SK-N-SH (cell line): ENCODE data around the gene KIRREL2. TPM values are rescaled to one million over a fixed set of nuclear protein-coding genes. Genes with fewer than 3 reads are reported as not detected.

Source experiments
- CTCF ChIA-PET: fragments of 300-600, 350-600 bp; formaldehyde crosslinking; extraction: SDS; loops from one replicate; lab custom pipeline; 2021; lab: Yijun Ruan, JAX
- POLR2A ChIA-PET: fragments of 350-600 bp; sonication (Branson Sonifier 250); formaldehyde crosslinking; extraction: SDS; loops from one replicate; lab custom pipeline; 2020; ENCODE audit warnings: antibody characterized with exemption, inconsistent platforms; lab: Yijun Ruan, JAX
- DNase-seq: peaks from one replicate; pipeline ENCODE4 v3.0.0; 2012
- H2AFZ ChIP-seq: fragments of 200-600 bp; sonication (generic); 2 replicates; pipeline ENCODE4 v1.8.1; 2016; ENCODE audit warnings: antibody characterized with exemption, mild to moderate bottlenecking, low read depth
- H3F3A ChIP-seq: fragments of 200-600 bp; sonication (generic); replicated peaks from 2 replicates; pipeline ENCODE3; 2016; ENCODE audit warnings: antibody characterized with exemption, mild to moderate bottlenecking; ENCODE audit not compliant: insufficient read depth
- H3K27ac ChIP-seq, 2 experiments: fragments of 200-500 bp in 1 of 2; fragments of 200-600 bp in 1 of 2; sonication (Bioruptor generic) in 1 of 2; sonication (generic), shearing (Covaris generic) in 1 of 2; 2 replicates each; pipeline versions ENCODE4 v1.5.1 to v1.6.1; 2014 to 2016; ENCODE audit warnings: low read depth in 2 of 2, inconsistent platforms in 1 of 2, low read length in 1 of 2, mild to moderate bottlenecking in 1 of 2, mixed read lengths in 1 of 2
- H3K27me3 ChIP-seq: fragments of 200-600 bp; sonication (generic), shearing (Covaris generic); 2 replicates; pipeline ENCODE4 v1.6.1; 2016; ENCODE audit warnings: mixed run types; ENCODE audit not compliant: insufficient read depth
- H3K36me3 ChIP-seq, 2 experiments: fragments of 200-500 bp in 1 of 2; fragments of 200-600 bp in 1 of 2; sonication (Bioruptor generic) in 1 of 2; sonication (generic) in 1 of 2; replicated peaks in 1 of 2; 2 replicates each; pipeline versions ENCODE3 to v1.5.1; 2014 to 2016; ENCODE audit warnings: low read length in 1 of 2, mild to moderate bottlenecking in 1 of 2; ENCODE audit not compliant: insufficient read depth in 2 of 2, control insufficient read depth in 1 of 2
- H3K4me1 ChIP-seq, 2 experiments: fragments of 200-500 bp in 1 of 2; fragments of 200-600 bp in 1 of 2; sonication (Bioruptor generic) in 1 of 2; sonication (generic), shearing (Covaris generic) in 1 of 2; 2 replicates each; pipeline versions ENCODE4 v1.5.1 to v1.6.1; 2014 to 2016; ENCODE audit warnings: low read depth in 1 of 2, low read length in 1 of 2, mixed run types in 1 of 2; ENCODE audit not compliant: insufficient read depth in 2 of 2, control insufficient read depth in 1 of 2
- H3K4me2 ChIP-seq: fragments of 200-600 bp; sonication (generic), shearing (Covaris generic); 2 replicates; pipeline ENCODE4 v1.6.1; 2017; ENCODE audit warnings: mixed run types
- H3K4me3 ChIP-seq, 2 experiments: fragments of 200-500 bp in 1 of 2; fragments of 200-600 bp in 1 of 2; sonication (Bioruptor generic) in 1 of 2; sonication (generic), shearing (Covaris generic) in 1 of 2; 2 replicates each; pipeline versions ENCODE4 v1.5.1 to v1.8.1; 2014 to 2016; ENCODE audit warnings: low read depth in 2 of 2, inconsistent platforms in 1 of 2, low read length in 1 of 2, mild to moderate bottlenecking in 1 of 2, mixed read lengths in 1 of 2, moderate library complexity in 1 of 2
- H3K79me2 ChIP-seq: fragments of 200-600 bp; sonication (generic); 2 replicates; pipeline ENCODE4 v1.8.1; 2017; ENCODE audit warnings: mild to moderate bottlenecking; ENCODE audit not compliant: insufficient read depth
- H3K9ac ChIP-seq: fragments of 200-600 bp; sonication (generic); 2 replicates; pipeline ENCODE4 v1.6.1; 2017; ENCODE audit warnings: mixed run types
- H3K9me2 ChIP-seq: fragments of 200-600 bp; sonication (generic); 2 replicates; pipeline ENCODE4 v1.6.1; 2017; ENCODE audit warnings: mixed run types
- H3K9me3 ChIP-seq: fragments of 200-600 bp; sonication (generic); 2 replicates; pipeline ENCODE4 v1.6.1; 2017; ENCODE audit warnings: mixed run types, mild to moderate bottlenecking, moderate library complexity
- H4K20me1 ChIP-seq: fragments of 200-600 bp; sonication (generic); 2 replicates; pipeline ENCODE4 v1.6.1; 2017; ENCODE audit warnings: mild to moderate bottlenecking, mixed run types; ENCODE audit not compliant: insufficient read depth
- CHD2 ChIP-seq: fragments of 150-350 bp; IDR thresholded peaks from 2 replicates; pipeline ENCODE4 v1.6.1; 2018; ENCODE audit warnings: low read length; ENCODE audit not compliant: partially characterized antibody
- EZH2phosphoT487 ChIP-seq: fragments of 200-600 bp; sonication (generic); IDR thresholded peaks from 2 replicates; pipeline ENCODE4 v1.6.1; 2017; ENCODE audit warnings: low read depth, mixed run types, mild to moderate bottlenecking, antibody characterized with exemption, moderate library complexity, borderline replicate concordance
- FOXJ3 ChIP-seq: sonication (generic); formaldehyde crosslinking; IDR thresholded peaks from 2 replicates; pipeline ENCODE4 v1.5.1; 2020; ENCODE audit warnings: mild to moderate bottlenecking, missing genetic modification reagents
- FOXM1 ChIP-seq: IDR thresholded peaks from 2 replicates; pipeline ENCODE4 v1.4.0; 2012; ENCODE audit warnings: low read depth, mild to moderate bottlenecking
- GABPA ChIP-seq: IDR thresholded peaks from 2 replicates; pipeline ENCODE4 v1.4.0; 2012; ENCODE audit warnings: low read depth, mild to moderate bottlenecking
- GATA2 ChIP-seq: sonication (generic); formaldehyde crosslinking; IDR thresholded peaks from 2 replicates; pipeline ENCODE4 v1.5.0; 2020; ENCODE audit warnings: mild to moderate bottlenecking, missing genetic modification reagents
- JUND ChIP-seq: IDR thresholded peaks from 2 replicates; pipeline ENCODE4 v1.4.0; 2012
- MXI1 ChIP-seq: IDR thresholded peaks from 2 replicates; pipeline ENCODE4 v1.6.1; 2012; ENCODE audit warnings: mild to moderate bottlenecking, low read depth, low read length, improper control_type of control experiment
- NFIC ChIP-seq: IDR thresholded peaks from 2 replicates; pipeline ENCODE4 v1.4.0; 2012; ENCODE audit warnings: borderline replicate concordance
- NRF1 ChIP-seq: IDR thresholded peaks from 2 replicates; pipeline ENCODE4 v1.6.1; 2012; ENCODE audit warnings: low read depth, mild to moderate bottlenecking, low read length
- RAD21 ChIP-seq: IDR thresholded peaks from 2 replicates; pipeline ENCODE4 v1.6.1; 2012; ENCODE audit warnings: mild to moderate bottlenecking, low read length
- RFX5 ChIP-seq: IDR thresholded peaks from 2 replicates; pipeline ENCODE4 v1.6.1; 2012; ENCODE audit warnings: mild to moderate bottlenecking, improper control_type of control experiment, low read length
- TCF12 ChIP-seq: IDR thresholded peaks from 2 replicates; pipeline ENCODE4 v1.4.0; 2012
- TEAD4 ChIP-seq: IDR thresholded peaks from 2 replicates; pipeline ENCODE4 v1.4.0; 2012; ENCODE audit warnings: mild to moderate bottlenecking, borderline replicate concordance; ENCODE audit not compliant: insufficient read depth
- USF1 ChIP-seq: IDR thresholded peaks from 2 replicates; pipeline ENCODE4 v1.4.0; 2012; ENCODE audit warnings: low read depth, borderline replicate concordance
- WGBS: methylation state at CpG from one replicate; pipeline ENCODE4 v1.1.6; 2017; ENCODE audit warnings: low lambda C conversion rate; 5-methylcytosine and 5-hydroxymethylcytosine counted together
- polyA plus RNA-seq, 3 experiments: library from polyadenylated mRNA; depleted of rRNA; stranded (reverse); fragments of >200 nt; gene quantifications; 2 replicates each; pipeline ENCODE4 v1.2.3, GENCODE V29; 2012
- TF ChIP-seq, protein P1 (sequence below): IDR thresholded peaks from 2 replicates; pipeline ENCODE4 v1.4.0; 2012; ENCODE audit warnings: low read depth, borderline replicate concordance
- TF ChIP-seq, protein P2 (sequence below): fragments of 200-600 bp; sonication (generic); IDR thresholded peaks from 2 replicates; pipeline ENCODE4 v1.6.1; 2017; ENCODE audit warnings: antibody characterized with exemption, mild to moderate bottlenecking, moderate library complexity

The KIRREL2 gene
- polyA plus RNA-seq, 1 of the 3 experiments (the other 2 are of a cell fraction): 0.21 TPM

GRCh38 chr19:35816262-35816661 lies 40.4 kb upstream of the KIRREL2 start:
- no peaks in the 10 kb centered on the region for H3K9me2 ChIP-seq
- no peak overlapping the region for H2AFZ ChIP-seq
- no peak overlapping the region for H3K9ac ChIP-seq
- no peaks in the 10 kb centered on the region for H3K9me3 ChIP-seq
- H3K4me1 ChIP-seq: no peaks in the 10 kb centered on the region
- no peak overlapping the region for H3K4me3 ChIP-seq
- no peaks in the 10 kb centered on the region for H4K20me1 ChIP-seq
- TF ChIP-seq FOXJ3 (CRISPR knock-in tag) (no peak), FOXM1 (no peak), TCF12 (no peak), GABPA (no peak), NRF1 (no peak), USF1 (no peak), MXI1 (no peak), RAD21 (no peak), CHD2 (no peak)
- TF ChIP-seq, protein P1, sequence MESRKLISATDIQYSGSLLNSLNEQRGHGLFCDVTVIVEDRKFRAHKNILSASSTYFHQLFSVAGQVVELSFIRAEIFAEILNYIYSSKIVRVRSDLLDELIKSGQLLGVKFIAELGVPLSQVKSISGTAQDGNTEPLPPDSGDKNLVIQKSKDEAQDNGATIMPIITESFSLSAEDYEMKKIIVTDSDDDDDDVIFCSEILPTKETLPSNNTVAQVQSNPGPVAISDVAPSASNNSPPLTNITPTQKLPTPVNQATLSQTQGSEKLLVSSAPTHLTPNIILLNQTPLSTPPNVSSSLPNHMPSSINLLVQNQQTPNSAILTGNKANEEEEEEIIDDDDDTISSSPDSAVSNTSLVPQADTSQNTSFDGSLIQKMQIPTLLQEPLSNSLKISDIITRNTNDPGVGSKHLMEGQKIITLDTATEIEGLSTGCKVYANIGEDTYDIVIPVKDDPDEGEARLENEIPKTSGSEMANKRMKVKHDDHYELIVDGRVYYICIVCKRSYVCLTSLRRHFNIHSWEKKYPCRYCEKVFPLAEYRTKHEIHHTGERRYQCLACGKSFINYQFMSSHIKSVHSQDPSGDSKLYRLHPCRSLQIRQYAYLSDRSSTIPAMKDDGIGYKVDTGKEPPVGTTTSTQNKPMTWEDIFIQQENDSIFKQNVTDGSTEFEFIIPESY: no peak
- TF ChIP-seq, protein P2, sequence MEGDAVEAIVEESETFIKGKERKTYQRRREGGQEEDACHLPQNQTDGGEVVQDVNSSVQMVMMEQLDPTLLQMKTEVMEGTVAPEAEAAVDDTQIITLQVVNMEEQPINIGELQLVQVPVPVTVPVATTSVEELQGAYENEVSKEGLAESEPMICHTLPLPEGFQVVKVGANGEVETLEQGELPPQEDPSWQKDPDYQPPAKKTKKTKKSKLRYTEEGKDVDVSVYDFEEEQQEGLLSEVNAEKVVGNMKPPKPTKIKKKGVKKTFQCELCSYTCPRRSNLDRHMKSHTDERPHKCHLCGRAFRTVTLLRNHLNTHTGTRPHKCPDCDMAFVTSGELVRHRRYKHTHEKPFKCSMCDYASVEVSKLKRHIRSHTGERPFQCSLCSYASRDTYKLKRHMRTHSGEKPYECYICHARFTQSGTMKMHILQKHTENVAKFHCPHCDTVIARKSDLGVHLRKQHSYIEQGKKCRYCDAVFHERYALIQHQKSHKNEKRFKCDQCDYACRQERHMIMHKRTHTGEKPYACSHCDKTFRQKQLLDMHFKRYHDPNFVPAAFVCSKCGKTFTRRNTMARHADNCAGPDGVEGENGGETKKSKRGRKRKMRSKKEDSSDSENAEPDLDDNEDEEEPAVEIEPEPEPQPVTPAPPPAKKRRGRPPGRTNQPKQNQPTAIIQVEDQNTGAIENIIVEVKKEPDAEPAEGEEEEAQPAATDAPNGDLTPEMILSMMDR: no peak
- 26% methylated on average over 6 of the region's 6 CpGs for WGBS
- no peak overlapping the region for H3K27ac ChIP-seq
- ChIA-PET CTCF (interaction anchor here (1.1 to 1.8 kb wide), 2 partner anchors 8 to 10 kb away, joined by 3 to 7 read pairs; no protein-coding TSS in a partner anchor), POLR2A (interaction anchor here (0.6 kb wide), 1 partner anchor 45 kb away, joined by 3 read pairs; no protein-coding TSS in a partner anchor)
- H3K27me3 ChIP-seq: peaks cover 10% of the 10 kb centered on the region; the same call in 1 of the 2 replicates
- DNase-seq: no peak
- no peaks in the 10 kb centered on the region for H3K79me2 ChIP-seq
- peaks cover 4% of the 10 kb centered on the region for H3F3A ChIP-seq
- H3K36me3 ChIP-seq: no peaks in the 10 kb centered on the region
- no peak overlapping the region for H3K4me2 ChIP-seq

DNA sequence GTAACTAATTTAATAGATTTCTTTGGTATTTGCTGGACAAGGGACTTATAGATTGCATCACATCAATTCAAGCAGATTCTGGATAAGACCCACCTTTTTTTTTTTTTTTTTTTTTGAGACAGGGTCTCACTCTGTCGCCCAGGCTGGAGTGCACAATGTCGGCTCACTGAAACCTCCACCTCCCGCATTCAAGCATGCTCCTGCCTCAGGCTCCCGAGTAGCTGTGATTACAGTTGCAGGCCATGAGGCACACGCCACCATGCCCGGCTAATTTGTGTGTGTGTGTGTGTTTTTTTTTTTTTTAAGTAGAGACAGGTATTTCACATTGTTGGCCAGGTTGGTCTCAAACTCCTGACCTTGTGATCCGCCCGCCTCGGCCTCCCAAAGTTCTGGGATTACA lies 39.9 kb upstream of the KIRREL2 start:
- Histone ChIP-seq H3K4me1 (no peaks in the 10 kb centered on the region), H3K4me2 (no peak overlapping the region), H3K4me3 (no peak overlapping the region), H3K79me2 (no peaks in the 10 kb centered on the region), H3F3A (peaks cover 4% of the 10 kb centered on the region), H4K20me1 (no peaks in the 10 kb centered on the region), H3K36me3 (no peaks in the 10 kb centered on the region), H3K27ac (no peak overlapping the region), H2AFZ (no peak overlapping the region), H3K9ac (no peak overlapping the region), H3K27me3 (peaks cover 4% of the 10 kb centered on the region; the same call in 1 of the 2 replicates), H3K9me3 (no peaks in the 10 kb centered on the region), H3K9me2 (no peaks in the 10 kb centered on the region)
- CTCF ChIA-PET: interaction anchor here (1.1 to 1.8 kb wide), 2 partner anchors 9 to 10 kb away, joined by 3 to 7 read pairs; no protein-coding TSS in a partner anchor
- no peak for DNase-seq
- 57% methylated on average over 9 of the region's 9 CpGs for WGBS
- TF ChIP-seq NFIC (no peak), NRF1 (no peak), CHD2 (no peak), TEAD4 (no peak), RFX5 (no peak), EZH2phosphoT487 (no peak), JUND (no peak), GATA2 (no peak)
- TF ChIP-seq, protein P2: no peak
- POLR2A ChIA-PET: interaction anchor here (0.6 kb wide), 1 partner anchor 46 kb away, joined by 3 read pairs; no protein-coding TSS in a partner anchor
